Activated T-cell treated with anti-CD3 and anti-CD28 coated beads for 24 hours (primary cell): ENCODE data around the gene PPP1R36.
"Not testable (repeated sequence)": the region's sequence is repeated elsewhere in the genome, so short reads cannot be mapped to it uniquely, and the experiment has no call there.

ENCODE experiments used
- DNase-seq: peaks from one replicate; pipeline ENCODE4 v3.0.0-alpha.2; 2020; ENCODE audit warnings: low read depth

Gene PPP1R36

GRCh38 chr14:64518229-64518628 lies 31.5 kb upstream of the PPP1R36 start:
- DNase-seq, result no peak

- no peak for DNase-seq
Measured at GRCh38 chr14:64520699-64521098, 29.1 kb upstream of the PPP1R36 start.

- no peak for DNase-seq
Measured at GRCh38 chr14:64522591-64523355, 27.0 kb upstream of the PPP1R36 start.

GRCh38 chr14:64525354-64525753 lies 24.4 kb upstream of the PPP1R36 start:
- DNase-seq, result no peak

- no peak for DNase-seq
Measured at GRCh38 chr14:64531567-64531966, 18.2 kb upstream of the PPP1R36 start.

GRCh38 chr14:64536488-64537245 lies 13.1 kb upstream of the PPP1R36 start:
- no peak for DNase-seq

GRCh38 chr14:64540208-64541202 lies 9.3 kb upstream of the PPP1R36 start, which contains the start of gene HSPA2:
Gene HSPA2, plus strand, starts transcription at chr14:64540741. Its CDS starts 109 bp downstream, at chr14:64540850.
- DNase-seq, result peak; percentile 92

- no peak for DNase-seq
Measured at GRCh38 chr14:64541261-64541971, 8.3 kb upstream of the PPP1R36 start.

- no peak for DNase-seq
Measured at GRCh38 chr14:64541972-64542835, 7.6 kb upstream of the PPP1R36 start.

GRCh38 chr14:64542836-64543201 lies 6.9 kb upstream of the PPP1R36 start:
- DNase-seq, result no peak

- DNase-seq, result no peak
Measured at GRCh38 chr14:64544607-64545312, 5.0 kb upstream of the PPP1R36 start.

GRCh38 chr14:64549016-64549415 lies 745 bp upstream of the PPP1R36 start:
- no peak for DNase-seq

- DNase-seq, result no peak
Measured at GRCh38 chr14:64550621-64551333, 1.0 kb downstream of the PPP1R36 start.

GRCh38 chr14:64554556-64554955 lies 4.8 kb downstream of the PPP1R36 start:
- DNase-seq, result no peak

- DNase-seq, result no peak
Measured at GRCh38 chr14:64556526-64556925, 6.8 kb downstream of the PPP1R36 start.

- DNase-seq, result not testable (repeated sequence)
Measured at GRCh38 chr14:64558216-64558615, 8.5 kb downstream of the PPP1R36 start.

GRCh38 chr14:64561631-64562030 lies 11.9 kb downstream of the PPP1R36 start:
- no peak for DNase-seq

GRCh38 chr14:64562436-64562835 lies 12.7 kb downstream of the PPP1R36 start:
- DNase-seq, result no peak

- no peak for DNase-seq
Measured at GRCh38 chr14:64563696-64564095, 13.9 kb downstream of the PPP1R36 start.
